ENCODE results near the gene C5orf15. TPM values are rescaled to one million over a fixed set of nuclear protein-coding genes. Genes with fewer than 3 reads are reported as not detected.
"Not testable (repeated sequence)": the region's sequence is repeated elsewhere in the genome, so short reads cannot be mapped to it uniquely, and the experiment has no call there.

C5orf15 gene
- total RNA-seq, 2 experiments from 2014 or later, result 23.7 to 26.7 TPM

- H3K27me3 Mint-ChIP-seq, result no peaks in the 10 kb centered on the region
- H3K4me3 Mint-ChIP-seq, result no peak overlapping the region
- CTCF ChIA-PET, result interaction anchor here (1.0 to 2.9 kb wide), 8 partner anchors 13 to 833 kb away, joined by 3 to 16 read pairs (median 6); no protein-coding TSS in a partner anchor
- H3K9me3 Mint-ChIP-seq, result no peaks in the 10 kb centered on the region
- no peaks in the 10 kb centered on the region for H3K36me3 Mint-ChIP-seq
- POLR2A ChIA-PET, result no interaction called here
- intact Hi-C loops (cut with micrococcal nuclease), result loop anchor here (5.0 kb wide), 2 partner anchors 36 to 456 kb away; no protein-coding TSS in a partner anchor
- no peak overlapping the region for H3K27ac Mint-ChIP-seq
- H3K4me1 Mint-ChIP-seq (ENCODE audit: low read depth), result peaks cover 14% of the 10 kb centered on the region
- DNase-seq, result no peak
These were observed 25.0 kb downstream of the C5orf15 start for GRCh38 chr5:133943475-133943817.

GRCh38 chr5:133942614-133943474, 25.6 kb downstream of the C5orf15 start:
- DNase-seq, result no peak
- POLR2A ChIA-PET, result no interaction called here
- no peak overlapping the region for H3K4me3 Mint-ChIP-seq
- no peaks in the 10 kb centered on the region for H3K9me3 Mint-ChIP-seq
- intact Hi-C loops (cut with micrococcal nuclease), result loop anchor here (5.0 kb wide), 2 partner anchors 36 to 456 kb away; no protein-coding TSS in a partner anchor
- no peak overlapping the region for H3K27ac Mint-ChIP-seq
- CTCF ChIA-PET, result interaction anchor here (1.0 to 2.9 kb wide), 9 partner anchors 13 to 832 kb away, joined by 3 to 16 read pairs (median 4); no protein-coding TSS in a partner anchor
- no peaks in the 10 kb centered on the region for H3K36me3 Mint-ChIP-seq
- H3K4me1 Mint-ChIP-seq (ENCODE audit: low read depth), result peaks cover 15% of the 10 kb centered on the region
- H3K27me3 Mint-ChIP-seq, result no peaks in the 10 kb centered on the region

- POLR2A ChIA-PET, result no interaction called here
- Mint-ChIP-seq H3K9me3 (peaks cover under 1% of the 10 kb centered on the region), H3K36me3 (no peaks in the 10 kb centered on the region), H3K27ac (no peak overlapping the region), H3K27me3 (no peaks in the 10 kb centered on the region), H3K4me3 (no peak overlapping the region), H3K4me1 (ENCODE audit: low read depth) (peaks cover 15% of the 10 kb centered on the region)
- intact Hi-C loops (cut with micrococcal nuclease), result loop anchor here (5.0 kb wide), 2 partner anchors 34 to 454 kb away; no protein-coding TSS in a partner anchor
- no peak for DNase-seq
- CTCF ChIA-PET, result interaction anchor here (1.0 to 2.0 kb wide), 4 partner anchors 11 to 518 kb away, joined by 4 to 8 read pairs (median 5); no protein-coding TSS in a partner anchor
These were observed 26.8 kb downstream of the C5orf15 start for GRCh38 chr5:133941456-133942196.

- POLR2A ChIA-PET, result interaction anchor here (1.4 kb wide), 2 partner anchors 10 to 57 kb away, joined by 3 to 4 read pairs; no protein-coding TSS in a partner anchor
- peak; percentile 4 for DNase-seq
- H3K9me3 Mint-ChIP-seq, result peaks cover 2% of the 10 kb centered on the region
- peak overlapping the region; percentile 70 for H3K27ac Mint-ChIP-seq
- no peaks in the 10 kb centered on the region for H3K27me3 Mint-ChIP-seq
- no peaks in the 10 kb centered on the region for H3K36me3 Mint-ChIP-seq
- intact Hi-C loops (cut with micrococcal nuclease), result loop anchor here (1.0 to 5.0 kb wide), 4 partner anchors 9 to 452 kb away; no protein-coding TSS in a partner anchor
- no peak overlapping the region for H3K4me3 Mint-ChIP-seq
- CTCF ChIA-PET, result interaction anchor here (1.1 to 1.8 kb wide), 3 partner anchors 11 to 516 kb away, joined by 3 to 9 read pairs (median 3); no protein-coding TSS in a partner anchor
- H3K4me1 Mint-ChIP-seq (ENCODE audit: low read depth), result peaks cover 15% of the 10 kb centered on the region
These were observed 28.8 kb downstream of the C5orf15 start for GRCh38 chr5:133939668-133940067.

DNA sequence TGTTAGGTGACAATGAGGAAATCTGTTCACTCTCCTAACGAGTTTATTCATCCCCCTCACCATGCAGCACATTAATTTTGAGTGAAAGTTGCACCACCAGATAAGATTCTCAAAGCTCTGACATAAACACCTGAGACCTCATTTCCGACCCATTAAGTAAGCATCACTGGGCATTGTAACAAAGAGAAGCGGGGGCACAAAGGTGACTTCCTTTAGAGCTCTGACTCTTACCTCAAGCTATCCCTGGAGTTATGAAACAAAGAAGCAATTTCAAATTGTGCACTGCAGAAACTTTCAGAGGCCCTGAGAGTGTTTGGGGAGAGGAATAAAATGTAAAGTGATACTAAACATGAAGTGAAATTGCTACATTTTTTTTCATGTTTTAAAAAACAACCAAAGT, 29.5 kb downstream of the C5orf15 start:
- intact Hi-C loops (cut with micrococcal nuclease), result loop anchor here (1.0 to 2.0 kb wide), 2 partner anchors 9 to 64 kb away; no protein-coding TSS in a partner anchor
- no peaks in the 10 kb centered on the region for H3K36me3 Mint-ChIP-seq
- H3K9me3 Mint-ChIP-seq, result peaks cover 2% of the 10 kb centered on the region
- H3K27ac Mint-ChIP-seq, result peak overlapping the region; percentile 70
- H3K27me3 Mint-ChIP-seq, result no peaks in the 10 kb centered on the region
- H3K4me1 Mint-ChIP-seq (ENCODE audit: low read depth), result peaks cover 15% of the 10 kb centered on the region
- ChIA-PET CTCF (interaction anchor here (0.9 to 1.8 kb wide), 4 partner anchors 8 to 515 kb away, joined by 3 to 9 read pairs (median 4); no protein-coding TSS in a partner anchor), POLR2A (interaction anchor here (1.2 to 1.4 kb wide), 3 partner anchors 9 to 58 kb away, joined by 3 to 4 read pairs (median 3); no protein-coding TSS in a partner anchor)
- peak; percentile 32 for DNase-seq
- H3K4me3 Mint-ChIP-seq, result no peak overlapping the region

GRCh38 chr5:133938039-133938821, 30.2 kb downstream of the C5orf15 start:
- CTCF ChIA-PET, result interaction anchor here (0.9 to 1.8 kb wide), 4 partner anchors 9 to 515 kb away, joined by 3 to 9 read pairs (median 4); no protein-coding TSS in a partner anchor
- Mint-ChIP-seq H3K9me3 (peaks cover 2% of the 10 kb centered on the region), H3K36me3 (no peaks in the 10 kb centered on the region), H3K27ac (no peak overlapping the region), H3K27me3 (no peaks in the 10 kb centered on the region), H3K4me1 (ENCODE audit: low read depth) (peaks cover 15% of the 10 kb centered on the region), H3K4me3 (no peak overlapping the region)
- DNase-seq, result no peak
- POLR2A ChIA-PET, result interaction anchor here (1.2 to 1.4 kb wide), 3 partner anchors 8 to 58 kb away, joined by 3 to 4 read pairs (median 3); no protein-coding TSS in a partner anchor
- intact Hi-C loops (cut with micrococcal nuclease), result loop anchor here (2.0 kb wide), 1 partner anchor 63 kb away; no protein-coding TSS in a partner anchor

- peaks cover 16% of the 10 kb centered on the region for H3K4me1 Mint-ChIP-seq (ENCODE audit: low read depth)
- DNase-seq, POLR2A ChIA-PET, H3K27ac Mint-ChIP-seq, H3K9me3 Mint-ChIP-seq, H3K4me3 Mint-ChIP-seq, H3K36me3 Mint-ChIP-seq, H3K27me3 Mint-ChIP-seq: not testable (repeated sequence)
- CTCF ChIA-PET, result interaction anchor here (1.6 kb wide), 1 partner anchor 9 kb away, joined by 4 read pairs; no protein-coding TSS in a partner anchor
- intact Hi-C loops (cut with micrococcal nuclease), result loop anchor here (2.0 kb wide), 1 partner anchor 63 kb away; no protein-coding TSS in a partner anchor
These were observed 30.8 kb downstream of the C5orf15 start for GRCh38 chr5:133937628-133938027.

DNA sequence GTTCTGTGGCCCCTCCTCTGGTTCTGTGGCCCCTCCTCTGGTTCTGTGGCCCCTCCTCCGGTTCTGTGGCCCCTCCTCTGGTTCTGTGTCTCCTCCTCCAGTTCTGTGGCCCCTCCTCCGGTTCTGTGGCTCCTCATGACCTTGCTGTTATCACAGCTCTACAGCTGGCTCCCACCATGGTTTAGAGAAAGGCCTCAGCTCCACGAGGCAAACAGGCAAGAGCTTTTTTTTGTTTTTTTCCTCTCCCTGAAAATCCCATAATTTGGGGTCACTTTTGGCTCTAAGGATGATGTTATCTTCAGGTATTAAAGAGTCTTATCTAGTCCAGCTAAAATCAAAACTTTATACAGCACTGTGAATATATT, 31.8 kb downstream of the C5orf15 start:
- Mint-ChIP-seq H3K4me1 (ENCODE audit: low read depth) (peaks cover 23% of the 10 kb centered on the region), H3K9me3 (peaks cover 2% of the 10 kb centered on the region), H3K36me3 (no peaks in the 10 kb centered on the region), H3K4me3 (no peak overlapping the region), H3K27me3 (no peaks in the 10 kb centered on the region), H3K27ac (no peak overlapping the region)
- ChIA-PET POLR2A (no interaction called here), CTCF (interaction anchor here (0.6 to 0.8 kb wide), 2 partner anchors 30 to 549 kb away, joined by 3 read pairs; no protein-coding TSS in a partner anchor)
- no peak for DNase-seq
- intact Hi-C loops (cut with micrococcal nuclease), result no loop called here

GRCh38 chr5:133935991-133936650, 32.3 kb downstream of the C5orf15 start:
- peaks cover 28% of the 10 kb centered on the region for H3K4me1 Mint-ChIP-seq (ENCODE audit: low read depth)
- H3K4me3 Mint-ChIP-seq; H3K36me3 Mint-ChIP-seq; DNase-seq; intact Hi-C loops (cut with micrococcal nuclease); H3K9me3 Mint-ChIP-seq; H3K27me3 Mint-ChIP-seq; POLR2A ChIA-PET; H3K27ac Mint-ChIP-seq: not testable (repeated sequence)
- CTCF ChIA-PET, result interaction anchor here (0.8 kb wide), 1 partner anchor 29 kb away, joined by 3 read pairs; no protein-coding TSS in a partner anchor

- no peaks in the 10 kb centered on the region for H3K27me3 Mint-ChIP-seq
- intact Hi-C loops (cut with micrococcal nuclease), result no loop called here
- ChIA-PET POLR2A (no interaction called here), CTCF (no interaction called here)
- H3K27ac Mint-ChIP-seq, result no peak overlapping the region
- peaks cover 33% of the 10 kb centered on the region for H3K4me1 Mint-ChIP-seq (ENCODE audit: low read depth)
- H3K9me3 Mint-ChIP-seq, result peaks cover 2% of the 10 kb centered on the region
- H3K4me3 Mint-ChIP-seq, result no peak overlapping the region
- no peak for DNase-seq
- H3K36me3 Mint-ChIP-seq, result no peaks in the 10 kb centered on the region
These were observed 32.8 kb downstream of the C5orf15 start for GRCh38 chr5:133935667-133935940.

Measured in activated CD4-positive, alpha-beta memory T cell treated with anti-CD3 and anti-CD28 coated beads for 36 hours (primary cell).